Measurements from ENCODE around the gene RAC3.

- TF ChIP-seq EZH2phosphoT487 (IDR thresholded peaks at IDR 0.05; ENCODE audit: insufficient read depth, low read depth) (no peak), EZH2 (IDR thresholded peaks at IDR 0.05; ENCODE audit: insufficient read depth, poor library complexity, severe bottlenecking) (no peak)
Observed at GRCh38 chr17:82060614-82061013, 29.1 kb downstream of the RAC3 start.

Measured in GM23248 (cell line).